Activated CD8-positive, alpha-beta memory T cell treated with anti-CD3 and anti-CD28 coated beads for 4 hours (primary cell): ENCODE data around the gene GPR155.
"Not testable (repeated sequence)": the region's sequence is repeated elsewhere in the genome, so short reads cannot be mapped to it uniquely, and the experiment has no call there.

ENCODE experiments used
- DNase-seq, 2 donors: peaks; one replicate each; pipeline ENCODE4 v3.0.0-alpha.2; 2020; ENCODE audit warnings: low read depth in 2 of 2

The GPR155 gene

GRCh38 chr2:174492963-174493431 lies 6.2 kb upstream of the GPR155 start:
- DNase-seq = peak in 1 of 2 donors; percentile 49

- DNase-seq = no peak
Measured at GRCh38 chr2:174491947-174492346, 5.1 kb upstream of the GPR155 start.

- no peak for DNase-seq
Measured at GRCh38 chr2:174490051-174490450, 3.2 kb upstream of the GPR155 start.

- DNase-seq = not testable (repeated sequence)
Measured at GRCh38 chr2:174489520-174489919, 2.7 kb upstream of the GPR155 start.

- no peak for DNase-seq
Measured at GRCh38 chr2:174487820-174488162, 962 bp upstream of the GPR155 start.

GRCh38 chr2:174487108-174487819 lies 435 bp upstream of the GPR155 start:
- DNase-seq = peak; percentile 96 to 97

- no peak for DNase-seq
Measured at GRCh38 chr2:174485788-174486562, 854 bp downstream of the GPR155 start.

- DNase-seq = not testable (repeated sequence)
Measured at GRCh38 chr2:174485045-174485444, 1.8 kb downstream of the GPR155 start.

GRCh38 chr2:174484573-174484972 lies 2.3 kb downstream of the GPR155 start:
- no peak for DNase-seq

GRCh38 chr2:174482854-174483253 lies 4.0 kb downstream of the GPR155 start:
- no peak for DNase-seq

- DNase-seq = no peak
Measured at GRCh38 chr2:174477759-174478158, 9.1 kb downstream of the GPR155 start.

GRCh38 chr2:174473796-174474195 lies 13.0 kb downstream of the GPR155 start:
- no peak for DNase-seq

GRCh38 chr2:174465327-174465726 lies 21.5 kb downstream of the GPR155 start:
- no peak for DNase-seq

- DNase-seq = no peak
Measured at GRCh38 chr2:174461221-174461620, 25.6 kb downstream of the GPR155 start.

GRCh38 chr2:174454566-174454965 lies 32.3 kb downstream of the GPR155 start:
- DNase-seq = no peak

- no peak for DNase-seq
Measured at GRCh38 chr2:174450021-174450816, 36.6 kb downstream of the GPR155 start.

GRCh38 chr2:174449033-174449432 lies 37.8 kb downstream of the GPR155 start:
- DNase-seq = no peak

- DNase-seq = no peak
Measured at GRCh38 chr2:174446531-174446930, 40.3 kb downstream of the GPR155 start.

GRCh38 chr2:174445248-174445647 lies 41.6 kb downstream of the GPR155 start:
- no peak for DNase-seq

GRCh38 chr2:174444761-174445160 lies 42.1 kb downstream of the GPR155 start:
- DNase-seq = no peak

GRCh38 chr2:174442546-174443510 lies 44.0 kb downstream of the GPR155 start:
- DNase-seq = no peak
